ENCODE data around the gene TRIL. TPM values are rescaled to one million over a fixed set of nuclear protein-coding genes. Genes with fewer than 3 reads are reported as not detected.

The TRIL gene
- total and polyA plus RNA-seq, 2 experiments from 2014 or later = 0.95 to 4.5 TPM

- Mint-ChIP-seq H3K4me3 (no peak overlapping the region), H3K27me3 (ENCODE audit: insufficient read depth, low read depth, poor library complexity) (no peaks in the 10 kb centered on the region), H3K4me1 (peaks cover 4% of the 10 kb centered on the region; the same call in 2 of the 3 replicates), H3K9me3 (peaks cover 11% of the 10 kb centered on the region), H3K36me3 (ENCODE audit: low read depth) (peaks cover 14% of the 10 kb centered on the region), H3K27ac (no peak overlapping the region)
- Histone ChIP-seq H3K27ac (ENCODE audit: low read depth) (no peak overlapping the region), H3F3A (replicated peaks; ENCODE audit: low read depth) (no peaks in the 10 kb centered on the region), H3K36me3 (ENCODE audit: insufficient read depth) (no peaks in the 10 kb centered on the region), H2AFZ (no peak overlapping the region), H3K4me3 (no peak overlapping the region), H3K4me2 (peak overlapping the region; percentile 44; the same call in 1 of the 2 replicates), H3K9me2 (ENCODE audit: insufficient read depth) (no peaks in the 10 kb centered on the region), H3K79me2 (replicated peaks; ENCODE audit: insufficient read depth) (no peaks in the 10 kb centered on the region), H3K27me3 (ENCODE audit: insufficient read depth) (no peaks in the 10 kb centered on the region), H4K20me1 (replicated peaks; ENCODE audit: insufficient read depth) (no peaks in the 10 kb centered on the region), H3K4me1 (ENCODE audit: insufficient read depth) (peaks cover 11% of the 10 kb centered on the region)
- TF ChIP-seq EZH2phosphoT487 (IDR thresholded peaks at IDR 0.05; ENCODE audit: unreplicated experiment) = no peak
- no peak for TF ChIP-seq ZNF114 (CRISPR knock-in tag; IDR thresholded peaks at IDR 0.05)
- TF ChIP-seq EZH2 (IDR thresholded peaks at IDR 0.05; ENCODE audit: low read depth, unreplicated experiment) = no peak
- TF ChIP-seq CTCF (conservative IDR thresholded peaks at IDR 0.05; ENCODE audit: low read depth in 2 of 2) = no peak
- TF ChIP-seq POLR2AphosphoS5 (IDR thresholded peaks at IDR 0.05; ENCODE audit: low read depth) = no peak
- no peak for TF ChIP-seq NANOG (IDR thresholded peaks at IDR 0.05; ENCODE audit: borderline replicate concordance)
- TF ChIP-seq STAT1 (IDR thresholded peaks at IDR 0.05; ENCODE audit: unreplicated experiment) = no peak
- TF ChIP-seq ETS1 (IDR thresholded peaks at IDR 0.05) = no peak
- TF ChIP-seq CREB1 (CRISPR knock-in tag; IDR thresholded peaks at IDR 0.05; ENCODE audit: low read depth) = no peak
- no peak for TF ChIP-seq ZNF331 (CRISPR knock-in tag; IDR thresholded peaks at IDR 0.05; ENCODE audit: low read depth)
- TF ChIP-seq JUNB (IDR thresholded peaks at IDR 0.05; ENCODE audit: unreplicated experiment) = no peak
- TF ChIP-seq ZNF462 (CRISPR knock-in tag; IDR thresholded peaks at IDR 0.05) = no peak
- no peak for TF ChIP-seq REST (IDR thresholded peaks at IDR 0.05; ENCODE audit: unreplicated experiment)
- DNase-seq (ENCODE audit: low spot score) = no peak
- ATAC-seq = no peak
Measured at GRCh38 chr7:29007127-29007526, 49.0 kb upstream of the TRIL start.

All from GM23338 (cell line).